HG03159 (cell line): Measurements from ENCODE around the gene PRPF31.

Source experiments
- ATAC-seq: cut with Tn5 transposase; IDR thresholded peaks from one replicate; pipeline ENCODE4 v1.9.1; 2021; ENCODE audit warnings: mild to moderate bottlenecking, moderate library complexity; ENCODE audit not compliant: unreplicated experiment

The PRPF31 gene

GRCh38 chr19:54106716-54107115 lies 8.8 kb upstream of the PRPF31 start:
- no peak for ATAC-seq

- no peak for ATAC-seq
These were observed 7.6 kb upstream of the PRPF31 start for GRCh38 chr19:54107876-54108490.

DNA sequence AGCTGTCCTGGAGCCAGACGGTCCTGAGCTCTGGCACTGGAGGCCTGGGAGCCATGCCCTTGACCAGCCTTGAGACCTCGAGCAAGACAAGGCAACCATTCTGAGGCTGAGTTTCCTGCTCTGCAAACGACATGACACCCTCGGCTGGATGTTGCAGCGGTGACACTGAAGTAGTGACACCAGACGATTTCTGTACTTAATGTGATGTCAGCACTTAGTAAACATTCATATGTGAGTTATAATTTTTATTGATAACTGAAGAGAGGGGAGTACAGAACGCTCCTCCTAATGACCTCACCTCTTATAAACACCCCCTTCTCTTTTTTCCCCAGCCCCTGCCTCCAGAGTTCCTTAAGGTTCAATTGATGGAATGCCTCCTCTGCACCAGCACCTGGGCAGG lies 7.1 kb upstream of the PRPF31 start:
- no peak for ATAC-seq

DNA sequence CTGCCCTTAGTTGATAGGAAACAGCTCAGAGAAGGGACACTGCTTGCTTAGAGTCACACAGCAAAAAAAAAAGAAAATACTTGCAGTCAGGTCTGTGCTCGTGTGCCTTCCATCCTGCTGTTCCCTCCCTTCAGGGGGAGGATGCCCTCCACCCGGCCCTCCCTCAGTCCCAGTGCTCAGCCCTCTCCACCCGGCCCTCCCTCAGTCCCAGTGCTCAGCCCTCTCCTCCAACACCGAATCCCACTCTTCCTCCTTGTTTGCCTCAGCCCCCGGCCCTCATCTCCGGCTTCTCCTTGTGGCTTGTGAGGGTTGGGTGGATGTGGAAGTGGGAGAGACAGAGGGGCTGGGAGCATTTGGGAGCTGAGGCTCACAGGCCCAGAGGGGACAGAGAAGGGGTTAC lies 5.9 kb upstream of the PRPF31 start:
- no peak for ATAC-seq

- no peak for ATAC-seq
These were observed 1.0 kb upstream of the PRPF31 start for GRCh38 chr19:54114340-54115108.

- ATAC-seq = no peak
These were observed 5.7 kb downstream of the PRPF31 start for GRCh38 chr19:54121259-54121658.

DNA sequence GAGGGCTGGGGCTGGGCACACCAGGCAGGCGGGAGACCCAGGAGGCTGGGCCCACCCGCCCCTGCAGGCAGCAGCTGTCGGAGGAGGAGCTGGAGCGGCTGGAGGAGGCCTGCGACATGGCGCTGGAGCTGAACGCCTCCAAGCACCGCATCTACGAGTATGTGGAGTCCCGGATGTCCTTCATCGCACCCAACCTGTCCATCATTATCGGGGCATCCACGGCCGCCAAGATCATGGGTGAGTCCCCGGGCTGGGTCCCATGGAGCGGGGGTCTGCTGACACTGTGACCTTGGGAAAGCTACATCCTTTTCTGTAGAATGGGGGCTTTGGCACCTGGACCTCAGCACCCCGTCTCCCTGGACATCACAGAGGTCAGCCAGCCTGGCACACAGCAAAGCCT lies 8.1 kb downstream of the PRPF31 start:
- ATAC-seq = no peak

DNA sequence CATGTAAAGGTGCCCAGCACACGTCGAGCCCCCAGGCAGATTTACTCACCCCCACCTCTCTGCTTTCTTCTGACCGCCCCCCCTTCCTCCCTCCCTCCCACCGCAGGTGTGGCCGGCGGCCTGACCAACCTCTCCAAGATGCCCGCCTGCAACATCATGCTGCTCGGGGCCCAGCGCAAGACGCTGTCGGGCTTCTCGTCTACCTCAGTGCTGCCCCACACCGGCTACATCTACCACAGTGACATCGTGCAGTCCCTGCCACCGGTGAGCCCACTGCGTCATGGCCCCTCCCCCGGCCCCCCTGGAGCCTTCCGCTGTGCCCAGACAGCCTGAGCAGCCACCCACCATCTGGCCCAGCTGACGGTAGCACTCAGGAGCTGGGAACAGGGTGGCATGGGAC lies 8.8 kb downstream of the PRPF31 start:
- ATAC-seq = no peak

DNA sequence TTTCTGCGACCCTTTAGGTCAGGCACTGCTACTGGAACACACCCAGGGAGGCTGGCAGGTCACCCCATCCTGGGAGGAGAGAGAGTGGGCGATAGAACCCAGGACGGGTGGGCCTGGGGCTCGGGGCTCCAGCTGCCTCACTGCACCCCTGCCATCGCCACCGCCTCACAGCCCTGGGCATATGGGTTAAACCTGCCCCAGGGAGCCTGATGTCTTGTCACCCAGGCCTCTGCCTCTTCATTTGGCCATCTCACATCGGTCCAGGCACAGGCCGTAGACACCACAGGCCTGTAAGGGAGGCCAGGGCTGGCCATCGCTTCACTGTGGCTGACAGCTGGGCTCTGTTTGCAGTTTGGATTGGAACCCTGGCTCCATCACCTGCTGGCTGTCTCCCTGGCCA lies 10.2 kb downstream of the PRPF31 start:
- no peak for ATAC-seq

- ATAC-seq = no peak
These were observed 12.3 kb downstream of the PRPF31 start for GRCh38 chr19:54127688-54128440.

GRCh38 chr19:54128441-54128725 lies 12.8 kb downstream of the PRPF31 start:
- ATAC-seq = no peak

DNA sequence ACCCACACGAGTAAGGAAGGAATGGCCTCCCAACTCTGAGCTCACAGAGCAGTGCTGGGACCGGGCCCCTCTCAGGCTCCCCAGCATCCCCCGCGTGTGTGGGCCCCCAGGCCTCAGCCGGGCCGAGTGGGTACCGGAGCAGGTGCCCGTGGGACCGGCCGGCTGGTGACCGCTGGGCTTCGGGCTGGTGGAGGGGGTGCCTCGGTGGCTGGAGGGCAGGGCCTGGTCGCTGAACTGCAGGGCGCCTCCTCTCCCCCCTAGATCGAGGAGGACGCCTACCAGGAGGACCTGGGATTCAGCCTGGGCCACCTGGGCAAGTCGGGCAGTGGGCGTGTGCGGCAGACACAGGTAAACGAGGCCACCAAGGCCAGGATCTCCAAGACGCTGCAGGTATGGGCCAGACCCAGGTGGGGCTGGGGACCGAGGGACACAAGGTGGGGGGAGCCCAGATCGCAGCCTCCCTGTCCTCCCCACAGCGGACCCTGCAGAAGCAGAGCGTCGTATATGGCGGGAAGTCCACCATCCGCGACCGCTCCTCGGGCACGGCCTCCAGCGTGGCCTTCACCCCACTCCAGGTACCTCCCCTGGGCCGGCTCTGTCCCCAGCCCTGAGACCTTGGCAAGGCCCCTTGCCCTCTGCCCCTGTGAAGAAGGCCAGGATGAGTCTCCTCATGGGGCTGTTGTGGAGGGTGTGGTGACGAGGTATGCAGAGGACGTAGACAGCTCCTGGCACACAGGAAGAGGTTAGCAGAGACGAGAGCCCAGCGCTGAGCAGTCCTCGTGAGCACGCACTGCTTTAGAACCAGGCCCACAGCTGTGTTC lies 13.5 kb downstream of the PRPF31 start:
- ATAC-seq = no peak

DNA sequence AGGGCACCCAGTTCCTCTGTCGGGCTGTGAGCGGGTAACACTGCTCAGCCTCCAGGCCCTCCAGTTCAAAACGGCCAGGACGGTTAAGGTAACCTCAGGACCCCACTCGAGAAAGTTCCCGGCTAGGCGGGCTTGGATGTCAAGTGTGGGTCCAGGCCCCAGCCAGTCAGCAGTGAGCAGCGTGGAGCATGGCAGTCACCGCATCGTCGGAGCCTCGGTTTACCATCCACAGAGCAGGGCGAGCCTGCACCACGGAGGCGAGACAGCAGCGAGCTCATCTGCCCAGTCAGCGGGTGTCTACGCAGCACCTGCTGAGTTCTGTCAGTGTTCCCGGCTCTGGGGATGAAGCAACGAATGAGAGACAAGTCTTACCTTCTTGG lies 14.1 kb downstream of the PRPF31 start:
- ATAC-seq = no peak

DNA sequence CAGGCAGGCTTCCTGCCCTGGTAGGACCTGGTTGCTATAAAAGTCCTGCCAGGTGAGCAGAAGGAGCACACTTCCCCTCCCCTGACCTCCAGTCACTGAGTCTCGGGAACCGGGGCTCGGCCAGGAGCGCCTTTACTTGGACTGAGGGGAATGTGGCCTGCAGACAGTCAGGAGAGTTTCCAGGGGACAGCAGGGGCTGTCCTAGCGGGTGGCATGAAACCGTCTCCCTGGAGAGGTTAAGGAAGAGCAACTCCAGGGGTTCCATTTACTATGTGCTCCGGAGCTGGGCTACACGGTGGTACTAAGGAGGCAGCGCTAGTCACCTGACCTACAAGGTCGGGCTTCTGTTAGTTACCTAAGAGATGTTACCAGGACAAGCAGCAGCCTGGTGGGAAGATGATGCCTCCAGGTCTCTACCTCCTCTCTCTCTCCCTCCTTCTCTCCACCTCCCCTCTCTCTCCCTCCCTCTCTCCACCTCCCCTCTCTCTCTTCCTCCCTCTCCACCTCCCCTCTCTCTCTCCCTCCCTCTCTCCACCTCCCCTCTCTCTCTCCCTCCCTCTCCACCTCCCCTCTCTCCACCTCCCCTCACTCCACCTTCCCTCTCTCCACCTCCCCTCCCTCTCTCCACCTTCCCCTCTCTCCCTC lies 17.9 kb downstream of the PRPF31 start:
- ATAC-seq = no peak

- ATAC-seq = no peak
These were observed 18.5 kb downstream of the PRPF31 start for GRCh38 chr19:54133957-54134590.

DNA sequence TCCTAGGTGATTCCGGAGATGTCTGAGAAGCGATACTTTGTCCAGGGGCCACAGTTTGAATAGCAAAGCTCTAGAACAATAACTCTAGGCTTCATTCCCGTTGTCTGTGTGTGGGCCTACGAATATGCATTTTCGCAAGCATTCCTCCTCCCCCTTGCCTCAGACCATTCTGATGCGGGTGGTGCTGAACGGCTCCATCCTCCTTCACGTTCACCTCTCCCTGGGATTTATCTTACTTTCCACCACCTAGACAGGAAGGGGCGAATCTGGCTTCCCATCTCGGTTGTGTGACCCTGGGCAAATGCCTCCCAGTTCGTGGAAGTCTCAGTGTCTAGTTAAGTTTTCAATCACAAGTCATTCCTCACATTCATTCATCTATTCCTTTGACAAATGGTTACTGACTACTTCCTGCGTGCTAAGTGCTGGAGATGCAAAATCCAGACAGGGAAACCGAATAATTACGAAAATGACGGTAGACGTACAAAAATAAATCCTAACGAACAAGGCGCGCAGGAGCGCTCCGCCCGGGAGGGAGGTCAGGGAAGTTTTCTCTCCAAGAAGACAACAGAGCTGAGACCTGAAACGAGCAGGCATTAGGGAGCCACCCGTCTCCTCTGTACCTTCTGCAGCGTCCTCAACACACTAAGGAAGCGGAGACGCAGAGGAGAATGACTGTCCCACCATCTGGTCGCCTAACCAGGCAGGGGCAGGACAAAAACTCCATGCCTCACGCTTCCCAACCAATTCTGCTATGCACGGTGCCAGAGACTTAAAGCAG lies 20.7 kb downstream of the PRPF31 start:
- no peak for ATAC-seq

GRCh38 chr19:54136864-54137698 lies 21.5 kb downstream of the PRPF31 start:
- ATAC-seq = peak; percentile 79

- ATAC-seq = no peak
These were observed 22.3 kb downstream of the PRPF31 start, which contains the start of gene CNOT3 for GRCh38 chr19:54137699-54138488. Gene CNOT3 (plus strand): TSS chr19:54137762. CDS start chr19:54142979, 5,217 bp downstream.
